ENCODE measurements around the gene GPRC5C. TPM values are rescaled to one million over a fixed set of nuclear protein-coding genes. Genes with fewer than 3 reads are reported as not detected.

The GPRC5C gene
- total and polyA plus RNA-seq, 2 of the 8 experiments (the other 6 are each of a cell fraction or from before 2014, with no cell fraction given), result 18.3 to 55.8 TPM

DNA sequence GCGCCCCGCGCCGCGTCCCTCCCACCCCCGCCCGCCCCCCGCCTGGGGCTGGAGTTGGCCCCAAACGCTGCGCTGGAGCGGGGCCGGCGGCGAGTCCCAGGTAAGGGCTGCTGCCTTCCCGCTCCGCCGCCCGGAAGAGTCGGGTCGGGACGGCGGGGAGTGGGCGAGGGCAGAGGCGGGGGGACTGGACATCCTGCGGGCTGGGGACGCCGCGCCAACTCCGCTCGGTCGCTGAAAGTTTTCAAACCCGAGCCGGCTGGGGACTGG is 469 bp downstream of the GPRC5C start:
- DNase-seq (ENCODE audit: low read depth in 1 of 2, low spot score in 2 of 2), result no peak
- peaks cover 0 to 2% of the 10 kb centered on the region in 2 experiments for H4K20me1 ChIP-seq (replicated peaks in 1 of 2; ENCODE audit: control insufficient read depth in 1 of 2, insufficient read depth in 2 of 2, low read length in 2 of 2)
- no peak overlapping the region for H2BK120ac ChIP-seq (replicated peaks; ENCODE audit: low read depth, low read length)
- H2AK5ac ChIP-seq (ENCODE audit: low read depth, low read length), result no peak overlapping the region
- no peak overlapping the region for H2AFZ ChIP-seq (ENCODE audit: low read length)
- POLR2A ChIA-PET (ENCODE audit: partially characterized antibody), result no interaction called here
- CTCF ChIA-PET (ENCODE audit: partially characterized antibody), result no interaction called here
- H3K27ac ChIP-seq (ENCODE audit: low read depth, low read length), result no peak overlapping the region
- peak overlapping the region; percentile 54 for H4K8ac ChIP-seq (ENCODE audit: extremely low read depth, insufficient read depth, low read length)
- H4K5ac ChIP-seq (ENCODE audit: insufficient read length, low read depth, low read length), result no peak overlapping the region
- TF ChIP-seq PHF8 (conservative IDR thresholded peaks at IDR 0.05; ENCODE audit: low read depth, low read length) (0 out of 2 replicates have a peak, but pooled peaks have one; percentile 12), BRCA1 (IDR thresholded peaks at IDR 0.05; ENCODE audit: low read depth, low read length) (no peak)
- TF ChIP-seq, protein P1, sequence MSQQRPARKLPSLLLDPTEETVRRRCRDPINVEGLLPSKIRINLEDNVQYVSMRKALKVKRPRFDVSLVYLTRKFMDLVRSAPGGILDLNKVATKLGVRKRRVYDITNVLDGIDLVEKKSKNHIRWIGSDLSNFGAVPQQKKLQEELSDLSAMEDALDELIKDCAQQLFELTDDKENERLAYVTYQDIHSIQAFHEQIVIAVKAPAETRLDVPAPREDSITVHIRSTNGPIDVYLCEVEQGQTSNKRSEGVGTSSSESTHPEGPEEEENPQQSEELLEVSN (IDR thresholded peaks at IDR 0.05), result no peak
- no peak overlapping the region for H3K14ac ChIP-seq (ENCODE audit: insufficient read length)
- H3K23me2 ChIP-seq (ENCODE audit: low read depth, low read length), result peaks cover 24% of the 10 kb centered on the region
- no peak for FAIRE-seq
- H3K36me3 ChIP-seq (ENCODE audit: control insufficient read depth in 2 of 4, insufficient read depth in 4 of 4, low read length in 3 of 4), result no peaks in the 10 kb centered on the region
- peak overlapping the region in 2 of 4 experiments; percentile 26 to 72; a peak in 3 of 7 replicates for H3K9ac ChIP-seq (replicated peaks in 1 of 4; ENCODE audit: extremely low read depth in 1 of 4, low read depth in 3 of 4, low read length in 3 of 4)
- no peaks in the 10 kb centered on the region for H3K9me3 ChIP-seq (ENCODE audit: insufficient read depth in 2 of 2, low read depth in 1 of 2, low read length in 1 of 2)
- H3K4me3 ChIP-seq (ENCODE audit: extremely low read depth in 1 of 4, insufficient read depth in 2 of 4, low read depth in 3 of 4, low read length in 4 of 4), result peak overlapping the region; percentile 52 to 84 (median 79)
- no peak overlapping the region; the same call in 1 of the 2 replicates for H2BK12ac ChIP-seq (ENCODE audit: low read depth, low read length)
- peak overlapping the region; percentile 87 for H3K18ac ChIP-seq (ENCODE audit: extremely low read depth, low read length)
- H3K4me2 ChIP-seq (ENCODE audit: insufficient read depth in 1 of 2, low read depth in 2 of 2, low read length in 2 of 2), result peak overlapping the region; percentile 96 to 100; a peak in 3 of 4 replicates
- no peak overlapping the region for H2BK20ac ChIP-seq (ENCODE audit: low read length)
- no peak overlapping the region for H3K56ac ChIP-seq (replicated peaks; ENCODE audit: insufficient read length, low read depth, low read length)
- peaks cover 0 to 3% of the 10 kb centered on the region in 2 experiments; a peak in 1 of 4 replicates for H3K79me2 ChIP-seq (ENCODE audit: control insufficient read depth in 1 of 2, insufficient read depth in 2 of 2, low read length in 2 of 2)
- peaks cover 0 to 22% (median 13%) of the 10 kb centered on the region in 4 experiments; a peak in 5 of 7 replicates for H3K27me3 ChIP-seq (replicated peaks in 1 of 4; ENCODE audit: control insufficient read depth in 3 of 4, extremely low read depth in 1 of 4, insufficient read depth in 3 of 4, low read length in 3 of 4)
- no peak overlapping the region for H4K91ac ChIP-seq (replicated peaks; ENCODE audit: insufficient read length, low read length)
- H2BK5ac ChIP-seq (ENCODE audit: low read depth, low read length), result no peak overlapping the region
- H3K4me1 ChIP-seq (replicated peaks in 1 of 4; ENCODE audit: control insufficient read depth in 3 of 4, insufficient read depth in 4 of 4, low read length in 3 of 4), result peaks cover 10 to 32% (median 23%) of the 10 kb centered on the region in 4 experiments
- WGBS, 2 experiments (ENCODE audit: extremely low coverage in 1 of 2, insufficient coverage in 1 of 2, insufficient read length in 1 of 2, insufficient replicate concordance in 2 of 2, low coverage in 1 of 2, low lambda C conversion rate in 2 of 2, missing lambda C conversion rate in 1 of 2), result 2% methylated on average over 15 of the region's 33 CpGs; no CpG with 5 or more reads in 1 of the 2 experiments
- H3K23ac ChIP-seq (ENCODE audit: insufficient read length), result no peak overlapping the region
- no peak overlapping the region for H3K4ac ChIP-seq (replicated peaks; ENCODE audit: insufficient read length, low read depth, low read length)
- H2BK15ac ChIP-seq (ENCODE audit: low read length), result no peak overlapping the region
- H3K79me1 ChIP-seq (ENCODE audit: low read depth, low read length), result 0 out of 2 replicates have a peak, but pooled peaks cover 2% of the 10 kb centered on the region
